Mesenchymal stem cell (in vitro differentiated cells and primary cell): Measurements from ENCODE around the gene SC5D.

Experiments used
- DNase-seq: peaks from one replicate; pipeline ENCODE4 v3.0.0-alpha.2; 2013
- H2AFZ ChIP-seq: one replicate; pipeline ENCODE4 v1.6.1; 2013; ENCODE audit warnings: low read depth, mild to moderate bottlenecking, control low read depth, inconsistent platforms, low read length, moderate library complexity
- H2AK5ac ChIP-seq: 2 replicates; pipeline ENCODE4 v1.6.1; 2013; ENCODE audit warnings: low read length, moderate library complexity, mild to moderate bottlenecking, inconsistent platforms; ENCODE audit not compliant: severe bottlenecking
- H2BK120ac ChIP-seq: one replicate; pipeline ENCODE4 v1.6.1; 2013; ENCODE audit warnings: low read depth, mild to moderate bottlenecking, inconsistent platforms, low read length, moderate library complexity
- H2BK12ac ChIP-seq, 2 experiments: one replicate each; pipeline ENCODE4 v1.6.1; 2013; ENCODE audit warnings: inconsistent platforms in 2 of 2, low read length in 2 of 2, mild to moderate bottlenecking in 2 of 2, moderate library complexity in 2 of 2, control low read depth in 1 of 2
- H2BK15ac ChIP-seq: one replicate; pipeline ENCODE4 v1.6.1; 2013; ENCODE audit warnings: mild to moderate bottlenecking, low read depth, inconsistent platforms; ENCODE audit not compliant: poor library complexity, severe bottlenecking
- H2BK5ac ChIP-seq: 2 replicates; pipeline ENCODE4 v1.6.1; 2013; ENCODE audit warnings: low read depth, mild to moderate bottlenecking, low read length, control low read depth, inconsistent platforms; ENCODE audit not compliant: poor library complexity, severe bottlenecking
- H3K14ac ChIP-seq, 2 experiments: one replicate each; pipeline ENCODE4 v1.6.1; 2013; ENCODE audit warnings: inconsistent platforms in 2 of 2, low read length in 2 of 2, control low read depth in 1 of 2, mild to moderate bottlenecking in 1 of 2, moderate library complexity in 1 of 2
- H3K18ac ChIP-seq, 2 experiments: one replicate each; pipeline ENCODE4 v1.6.1; 2013; ENCODE audit warnings: inconsistent platforms in 2 of 2, low read length in 2 of 2, control low read depth in 1 of 2, low read depth in 1 of 2, mild to moderate bottlenecking in 1 of 2
- H3K23ac ChIP-seq, 2 experiments: one replicate each; pipeline ENCODE4 v1.6.1; 2013; ENCODE audit warnings: inconsistent platforms in 2 of 2, low read length in 2 of 2, mild to moderate bottlenecking in 2 of 2, moderate library complexity in 2 of 2, control low read depth in 1 of 2
- H3K27ac ChIP-seq: 2 replicates; pipeline ENCODE4 v1.5.1; 2013; ENCODE audit warnings: mild to moderate bottlenecking, moderate library complexity, low read length, control low read depth, inconsistent platforms; ENCODE audit not compliant: poor library complexity, severe bottlenecking
- H3K27me3 ChIP-seq, 2 experiments: 2 replicates each; pipeline versions ENCODE4 v1.6.1 to v1.7.0; 2013; ENCODE audit warnings: low read length in 2 of 2, mild to moderate bottlenecking in 2 of 2, moderate library complexity in 2 of 2, control low read depth in 1 of 2, inconsistent platforms in 1 of 2; ENCODE audit not compliant: control insufficient read depth in 1 of 2, insufficient read depth in 1 of 2
- H3K36me3 ChIP-seq, 2 experiments: 2 replicates each; pipeline versions ENCODE4 v1.6.1 to v1.7.0; 2013; ENCODE audit warnings: low read length in 2 of 2, control low read depth in 1 of 2, inconsistent platforms in 1 of 2, low read depth in 1 of 2, mild to moderate bottlenecking in 1 of 2; ENCODE audit not compliant: insufficient read depth in 2 of 2, control insufficient read depth in 1 of 2
- H3K4ac ChIP-seq, 2 experiments: one replicate each; pipeline ENCODE4 v1.6.1; 2013; ENCODE audit warnings: inconsistent platforms in 2 of 2, low read length in 2 of 2, mild to moderate bottlenecking in 2 of 2, moderate library complexity in 2 of 2, control low read depth in 1 of 2, low read depth in 1 of 2
- H3K4me1 ChIP-seq: 2 replicates; pipeline ENCODE4 v1.6.1; 2013; ENCODE audit warnings: low read depth, low read length, control low read depth; ENCODE audit not compliant: control insufficient read depth, insufficient read depth
- H3K4me2 ChIP-seq: 2 replicates; pipeline ENCODE4 v1.6.1; 2013; ENCODE audit warnings: low read length, mild to moderate bottlenecking, inconsistent platforms; ENCODE audit not compliant: poor library complexity, severe bottlenecking
- H3K4me3 ChIP-seq, 2 experiments: 2 replicates each; pipeline versions ENCODE4 v1.5.1 to v1.7.0; 2013; ENCODE audit warnings: low read length in 2 of 2, mild to moderate bottlenecking in 2 of 2, control low read depth in 1 of 2, low read depth in 1 of 2; ENCODE audit not compliant: insufficient read depth in 1 of 2
- H3K79me1 ChIP-seq: replicated peaks from 2 replicates; pipeline ENCODE4 v1.6.1; 2013; ENCODE audit warnings: mild to moderate bottlenecking, control low read depth, low read length, inconsistent platforms; ENCODE audit not compliant: poor library complexity, severe bottlenecking
- H3K9ac ChIP-seq: 2 replicates; pipeline ENCODE4 v1.7.0; 2013; ENCODE audit warnings: mild to moderate bottlenecking, low read length, moderate library complexity
- H3K9me3 ChIP-seq: 2 replicates; pipeline ENCODE4 v1.7.0; 2013; ENCODE audit warnings: mild to moderate bottlenecking, low read length; ENCODE audit not compliant: control insufficient read depth
- H4K8ac ChIP-seq: one replicate; pipeline ENCODE4 v1.6.1; 2013; ENCODE audit warnings: inconsistent platforms, mild to moderate bottlenecking, low read length, moderate library complexity
- H4K91ac ChIP-seq: one replicate; pipeline ENCODE4 v1.6.1; 2013; ENCODE audit warnings: mild to moderate bottlenecking, low read length, inconsistent platforms
- WGBS: methylation state at CpG from one replicate; pipeline ENCODE4 v1.1.7; 2013; ENCODE audit warnings: mixed read lengths; 5-methylcytosine and 5-hydroxymethylcytosine counted together

Gene SC5D

DNA sequence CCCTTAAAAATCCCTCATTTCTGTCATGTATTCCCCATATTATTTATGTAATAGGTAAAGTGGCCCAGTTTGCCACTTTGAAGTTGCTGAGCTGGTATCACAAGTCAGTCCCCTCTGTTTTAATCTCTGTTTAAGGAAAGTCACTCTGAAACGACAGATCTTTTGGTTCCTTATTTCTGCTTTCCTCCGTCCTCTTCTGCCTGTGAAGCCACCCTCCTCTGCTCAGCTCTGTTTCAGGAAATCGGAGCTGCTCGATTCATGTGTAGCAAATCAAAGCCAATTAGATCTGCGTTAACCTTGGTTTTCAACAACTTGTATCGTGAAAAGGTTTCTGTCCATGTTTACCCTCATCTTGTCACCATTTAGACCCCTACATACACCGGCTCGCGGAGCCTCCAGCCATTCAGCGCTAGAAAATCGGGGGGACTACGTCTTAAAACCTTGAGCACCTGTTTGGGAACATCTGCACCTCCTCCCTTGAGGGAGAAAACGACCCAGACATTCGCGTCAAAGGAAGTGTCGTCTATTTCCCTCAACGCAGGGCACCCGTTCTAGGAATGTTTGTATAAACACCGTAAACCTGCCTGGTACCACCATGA, 576 bp upstream of the SC5D start:
- WGBS, result 4% methylated on average over 19 of the region's 19 CpGs
- peak overlapping the region in 1 of 2 experiments; percentile 81 for H3K14ac ChIP-seq

DNA sequence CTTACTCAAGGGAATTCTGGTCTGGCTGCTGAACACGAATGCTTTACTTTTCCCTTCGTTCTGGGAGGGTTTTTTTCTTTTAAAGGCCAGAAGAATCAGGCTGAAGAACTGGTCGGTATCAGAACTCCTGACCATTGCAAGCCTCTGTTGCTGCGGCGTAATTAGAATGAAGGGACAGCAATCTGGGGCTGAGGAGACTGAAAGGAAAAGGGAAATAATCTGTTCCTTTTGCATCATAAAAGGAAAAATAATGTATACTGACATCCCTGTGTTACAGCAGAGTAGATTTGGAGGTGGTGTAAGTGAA, 670 bp downstream of the SC5D start:
- Histone ChIP-seq H3K4ac (peak overlapping the region in 1 of 2 experiments; percentile 87), H3K4me3 (peak overlapping the region; percentile 76 to 92), H3K9ac (peak overlapping the region; percentile 93), H3K23ac (no peak overlapping the region), H2AFZ (no peak overlapping the region), H3K36me3 (peaks cover 0 to 11% of the 10 kb centered on the region in 2 experiments), H4K8ac (no peak overlapping the region), H3K79me1 (peaks cover 11% of the 10 kb centered on the region), H3K9me3 (no peaks in the 10 kb centered on the region), H3K27me3 (peaks cover 0 to 10% of the 10 kb centered on the region in 2 experiments), H3K14ac (peak overlapping the region in 1 of 2 experiments; percentile 91), H3K27ac (peak overlapping the region; percentile 43), H3K18ac (peak overlapping the region; percentile 14 to 98), H2BK15ac (no peak overlapping the region), H2BK12ac (no peak overlapping the region), H2BK120ac (no peak overlapping the region), H3K4me2 (peak overlapping the region; percentile 24), H3K4me1 (peaks cover 2% of the 10 kb centered on the region), H2BK5ac (no peak overlapping the region), H2AK5ac (no peak overlapping the region), H4K91ac (peak overlapping the region; percentile 20)
- DNase-seq, result peak; percentile 66
- 0% methylated on average over 5 of the region's 5 CpGs for WGBS

More for the DNA sequence above, 576 bp upstream of the SC5D start:
- Histone ChIP-seq H3K23ac (peak overlapping the region in 1 of 2 experiments; percentile 83), H3K18ac (peak overlapping the region; percentile 83 to 87), H3K4me3 (peak overlapping the region; percentile 76 to 92), H2AFZ (peak overlapping the region; percentile 91), H2BK120ac (peak overlapping the region; percentile 73), H4K8ac (peak overlapping the region; percentile 96), H3K9ac (peak overlapping the region; percentile 93), H3K36me3 (peaks cover 0 to 6% of the 10 kb centered on the region in 2 experiments), H3K4me1 (peaks cover 2% of the 10 kb centered on the region), H2BK15ac (no peak overlapping the region), H3K4me2 (peak overlapping the region; percentile 95), H2BK5ac (no peak overlapping the region), H4K91ac (peak overlapping the region; percentile 39), H3K4ac (peak overlapping the region; percentile 87 to 95), H2AK5ac (no peak overlapping the region), H3K27ac (peak overlapping the region; percentile 23), H2BK12ac (peak overlapping the region; percentile 38 to 86), H3K9me3 (no peaks in the 10 kb centered on the region), H3K27me3 (peaks cover 5 to 16% of the 10 kb centered on the region in 2 experiments), H3K79me1 (peaks cover 7% of the 10 kb centered on the region)
- DNase-seq, result no peak

DNA sequence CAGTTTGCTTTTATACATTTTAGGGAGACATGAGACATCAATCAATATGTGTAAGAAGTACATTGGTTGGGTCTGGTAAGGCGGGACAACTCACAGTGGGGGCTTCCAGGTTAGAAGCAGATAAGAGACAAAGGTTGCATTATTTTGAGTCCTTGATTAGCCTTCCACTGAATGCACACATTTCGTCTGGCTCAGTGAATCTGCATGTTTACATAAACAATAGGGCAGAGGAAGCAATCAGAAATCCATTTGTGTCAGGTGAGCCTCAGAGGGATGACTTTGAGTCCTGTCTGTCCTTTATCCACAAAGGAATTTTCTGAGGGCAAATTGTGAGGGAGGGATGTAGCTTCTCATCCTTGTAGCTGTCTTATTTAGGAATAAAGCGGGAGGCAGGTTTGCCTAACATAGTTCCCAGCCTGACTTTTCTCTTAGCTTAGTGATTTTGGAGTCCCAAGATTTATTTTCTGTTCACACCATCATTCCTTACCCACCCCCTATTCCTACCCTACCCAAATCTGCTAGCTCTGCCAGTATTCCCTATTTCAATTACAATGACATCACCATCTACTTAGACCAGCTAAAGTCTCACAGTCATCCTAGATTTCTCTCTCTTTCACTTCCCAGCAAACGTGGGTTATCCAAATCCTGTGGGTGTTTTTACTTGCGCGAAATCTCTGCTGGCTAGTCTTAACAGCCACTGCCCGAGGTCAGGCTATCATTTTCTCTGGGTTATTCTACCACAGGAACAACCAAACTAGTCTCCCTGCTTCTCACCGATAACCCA, 2.9 kb downstream of the SC5D start:
- Histone ChIP-seq H3K27ac (no peak overlapping the region), H3K36me3 (peaks cover 0 to 11% of the 10 kb centered on the region in 2 experiments), H2BK5ac (no peak overlapping the region), H4K8ac (no peak overlapping the region), H3K4ac (no peak overlapping the region), H2BK12ac (no peak overlapping the region), H2BK120ac (no peak overlapping the region), H3K4me3 (no peak overlapping the region), H4K91ac (no peak overlapping the region), H3K23ac (no peak overlapping the region), H3K4me2 (no peak overlapping the region), H3K4me1 (peaks cover 2% of the 10 kb centered on the region), H3K14ac (no peak overlapping the region), H3K18ac (no peak overlapping the region), H2AFZ (no peak overlapping the region), H3K79me1 (peaks cover 14% of the 10 kb centered on the region), H3K9ac (no peak overlapping the region), H2BK15ac (no peak overlapping the region), H3K9me3 (no peaks in the 10 kb centered on the region), H2AK5ac (no peak overlapping the region), H3K27me3 (no peaks in the 10 kb centered on the region)
- WGBS, result 88% methylated on average over 8 of the region's 8 CpGs
- DNase-seq, result peak; percentile 10

DNA sequence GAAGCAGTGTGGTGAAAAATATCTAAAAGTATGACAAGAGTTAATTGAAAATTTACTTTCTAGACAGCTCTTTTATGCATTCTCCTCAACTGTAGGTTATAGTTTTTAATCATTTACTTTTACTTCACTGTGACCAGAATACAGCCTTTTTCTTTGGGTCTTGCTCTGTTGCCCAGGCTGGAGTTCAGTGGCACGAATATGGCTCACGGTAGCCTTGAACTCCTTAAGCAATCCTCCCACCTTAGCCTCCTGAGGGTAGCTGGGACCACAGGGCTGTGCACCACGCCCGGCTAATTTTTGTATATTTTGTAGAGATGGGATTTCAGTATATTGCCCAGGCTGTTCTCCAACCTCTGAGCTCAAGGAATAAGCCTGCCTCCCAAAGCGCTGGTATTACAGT, 5.3 kb downstream of the SC5D start:
- Histone ChIP-seq H3K9ac (no peak overlapping the region), H3K4me3 (no peak overlapping the region), H2BK15ac (peak overlapping the region; percentile 23), H2BK120ac (no peak overlapping the region), H2AK5ac (no peak overlapping the region), H3K27ac (no peak overlapping the region), H3K9me3 (no peaks in the 10 kb centered on the region), H4K91ac (no peak overlapping the region), H3K79me1 (peaks cover 24% of the 10 kb centered on the region), H3K36me3 (peaks cover 0 to 11% of the 10 kb centered on the region in 2 experiments), H3K18ac (peak overlapping the region in 1 of 2 experiments; percentile 34), H2BK5ac (no peak overlapping the region), H4K8ac (no peak overlapping the region), H3K27me3 (no peaks in the 10 kb centered on the region), H3K14ac (no peak overlapping the region), H2AFZ (no peak overlapping the region), H3K4ac (no peak overlapping the region), H3K4me2 (no peak overlapping the region), H3K23ac (no peak overlapping the region), H2BK12ac (no peak overlapping the region), H3K4me1 (no peaks in the 10 kb centered on the region)
- DNase-seq, result no peak
- 98% methylated on average over 5 of the region's 5 CpGs for WGBS
